ENCODE results near the gene TMEM151B. TPM values are rescaled to one million over a fixed set of nuclear protein-coding genes. Genes with fewer than 3 reads are reported as not detected.

The TMEM151B gene
- total RNA-seq, 1 donor from 2014 or later = 0.13 TPM

DNA sequence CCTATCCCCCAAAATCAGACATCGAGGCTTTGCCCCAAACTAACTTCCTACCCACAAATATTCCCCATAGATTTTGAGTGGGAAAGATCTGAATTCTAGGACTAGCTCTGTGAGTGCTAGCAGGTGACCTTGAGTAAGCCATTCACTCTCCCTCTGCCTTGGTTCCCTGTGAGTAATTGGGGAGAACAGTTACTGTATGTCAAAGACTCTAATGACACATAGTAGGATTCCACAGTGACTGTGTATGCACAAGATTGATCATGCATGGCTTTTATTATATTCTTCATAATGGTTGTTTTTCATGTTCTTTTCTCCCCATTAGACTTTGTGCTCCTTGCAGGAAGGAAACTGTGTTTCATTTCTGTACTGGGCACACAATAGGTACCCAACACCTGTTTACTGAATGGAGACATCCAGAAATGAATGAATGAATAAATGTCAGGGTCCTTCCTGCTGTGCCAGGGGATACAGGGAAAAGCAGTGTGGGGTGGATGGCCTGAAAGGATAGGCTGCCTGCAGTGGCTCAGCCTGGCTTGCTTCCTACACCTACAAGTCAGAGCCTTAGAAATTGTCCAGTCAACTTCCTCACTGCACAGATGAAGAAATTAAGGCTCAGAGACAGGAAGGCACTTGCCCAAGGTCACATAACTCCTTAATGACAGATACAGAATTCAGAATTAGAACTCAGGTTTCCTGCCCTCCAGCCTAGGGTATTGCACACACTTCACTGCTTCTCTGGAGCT, 901 bp upstream of the TMEM151B start:
- Mint-ChIP-seq H3K27ac (peak overlapping the region; percentile 67), H3K27me3 (ENCODE audit: insufficient read depth, low read depth) (peaks cover 6% of the 10 kb centered on the region), H3K9me3 (no peaks in the 10 kb centered on the region), H3K36me3 (peaks cover 2% of the 10 kb centered on the region), H3K4me1 (peaks cover 55% of the 10 kb centered on the region), H3K4me3 (peak overlapping the region; percentile 89)
- H3K4me2 ChIP-seq = peak overlapping the region; percentile 91
- no peak overlapping the region for H3K4me3 ChIP-seq
- no peaks in the 10 kb centered on the region for H3K9me3 ChIP-seq (ENCODE audit: low read depth)
- peaks cover 34% of the 10 kb centered on the region for H3K4me1 ChIP-seq
- peaks cover 28% of the 10 kb centered on the region for H3F3A ChIP-seq (ENCODE audit: low read depth)
- TF ChIP-seq EZH2phosphoT487 (IDR thresholded peaks at IDR 0.05) (no peak), EZH2 (IDR thresholded peaks at IDR 0.05) (no peak)
- TF ChIP-seq, protein P1, sequence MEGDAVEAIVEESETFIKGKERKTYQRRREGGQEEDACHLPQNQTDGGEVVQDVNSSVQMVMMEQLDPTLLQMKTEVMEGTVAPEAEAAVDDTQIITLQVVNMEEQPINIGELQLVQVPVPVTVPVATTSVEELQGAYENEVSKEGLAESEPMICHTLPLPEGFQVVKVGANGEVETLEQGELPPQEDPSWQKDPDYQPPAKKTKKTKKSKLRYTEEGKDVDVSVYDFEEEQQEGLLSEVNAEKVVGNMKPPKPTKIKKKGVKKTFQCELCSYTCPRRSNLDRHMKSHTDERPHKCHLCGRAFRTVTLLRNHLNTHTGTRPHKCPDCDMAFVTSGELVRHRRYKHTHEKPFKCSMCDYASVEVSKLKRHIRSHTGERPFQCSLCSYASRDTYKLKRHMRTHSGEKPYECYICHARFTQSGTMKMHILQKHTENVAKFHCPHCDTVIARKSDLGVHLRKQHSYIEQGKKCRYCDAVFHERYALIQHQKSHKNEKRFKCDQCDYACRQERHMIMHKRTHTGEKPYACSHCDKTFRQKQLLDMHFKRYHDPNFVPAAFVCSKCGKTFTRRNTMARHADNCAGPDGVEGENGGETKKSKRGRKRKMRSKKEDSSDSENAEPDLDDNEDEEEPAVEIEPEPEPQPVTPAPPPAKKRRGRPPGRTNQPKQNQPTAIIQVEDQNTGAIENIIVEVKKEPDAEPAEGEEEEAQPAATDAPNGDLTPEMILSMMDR (IDR thresholded peaks at IDR 0.05) = no peak
- H3K79me2 ChIP-seq (ENCODE audit: low read depth) = peaks cover 6% of the 10 kb centered on the region
- DNase-seq (ENCODE audit: low spot score) = no peak
- no peak overlapping the region for H3K9ac ChIP-seq
- no peak overlapping the region for H2AFZ ChIP-seq (replicated peaks)
- H3K36me3 ChIP-seq = no peaks in the 10 kb centered on the region
- H3K27ac ChIP-seq = no peak overlapping the region
- H3K27me3 ChIP-seq = peaks cover 20% of the 10 kb centered on the region
- peaks cover 3% of the 10 kb centered on the region for H4K20me1 ChIP-seq (ENCODE audit: low read depth)

DNA sequence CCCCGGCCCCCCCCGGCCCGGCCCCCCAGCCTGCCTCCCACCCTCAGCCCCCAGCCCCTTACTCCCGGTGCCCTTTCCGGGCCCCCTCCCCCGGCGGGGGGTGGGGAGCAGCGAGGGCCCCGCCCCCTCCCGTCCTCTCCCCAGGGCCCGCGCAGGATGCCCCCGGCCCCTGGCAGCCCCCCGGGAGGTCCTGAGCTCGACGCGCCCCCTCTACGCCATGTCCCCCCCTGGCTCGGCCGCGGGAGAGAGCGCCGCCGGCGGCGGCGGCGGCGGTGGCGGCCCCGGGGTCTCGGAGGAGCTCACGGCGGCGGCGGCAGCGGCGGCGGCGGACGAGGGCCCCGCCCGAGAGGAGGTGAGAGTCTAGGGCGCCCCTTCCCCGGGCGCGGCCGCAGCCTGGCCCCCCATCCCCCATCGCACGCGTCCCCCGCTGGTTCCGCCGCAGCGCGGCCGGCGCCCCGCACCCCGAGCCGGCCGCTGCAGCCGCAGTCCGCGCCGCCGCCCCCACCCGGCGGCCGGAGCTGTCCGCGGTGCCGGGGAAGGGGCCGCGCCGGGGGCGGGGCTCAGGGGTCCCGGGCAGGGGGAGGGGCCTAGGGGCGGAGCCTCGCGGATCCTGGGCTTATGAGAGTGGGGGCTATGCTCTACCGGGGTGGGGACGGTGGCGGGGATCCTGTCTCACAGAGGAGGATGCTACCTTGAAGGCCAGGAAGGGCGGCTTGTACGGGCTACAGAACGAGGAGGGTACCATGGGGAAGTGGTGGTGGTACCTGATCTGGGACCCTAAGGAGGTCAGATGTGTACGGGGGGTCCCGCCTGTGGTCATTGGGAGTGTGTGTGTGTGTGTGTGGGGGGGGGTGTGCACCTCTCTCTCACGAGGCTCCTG, 516 bp downstream of the TMEM151B start:
- peak; percentile 90 for DNase-seq (ENCODE audit: low spot score)
- Histone ChIP-seq H3K9ac (no peak overlapping the region), H2AFZ (replicated peaks) (no peak overlapping the region), H3K27me3 (peaks cover 31% of the 10 kb centered on the region), H3K79me2 (ENCODE audit: low read depth) (no peaks in the 10 kb centered on the region), H3K27ac (no peak overlapping the region), H4K20me1 (ENCODE audit: low read depth) (no peaks in the 10 kb centered on the region), H3K36me3 (no peaks in the 10 kb centered on the region), H3K4me3 (peak overlapping the region; percentile 64), H3K9me3 (ENCODE audit: low read depth) (no peaks in the 10 kb centered on the region), H3K4me1 (peaks cover 30% of the 10 kb centered on the region), H3F3A (ENCODE audit: low read depth) (peaks cover 28% of the 10 kb centered on the region), H3K4me2 (peak overlapping the region; percentile 91)
- no peak overlapping the region for H3K27ac Mint-ChIP-seq
- peaks cover 51% of the 10 kb centered on the region for H3K4me1 Mint-ChIP-seq
- H3K36me3 Mint-ChIP-seq = peaks cover 5% of the 10 kb centered on the region
- peaks cover 11% of the 10 kb centered on the region for H3K27me3 Mint-ChIP-seq (ENCODE audit: insufficient read depth, low read depth)
- H3K4me3 Mint-ChIP-seq = peak overlapping the region; percentile 89
- H3K9me3 Mint-ChIP-seq = no peaks in the 10 kb centered on the region
- TF ChIP-seq, protein P1 (IDR thresholded peaks at IDR 0.05) = peak; percentile 12
- TF ChIP-seq EZH2 (IDR thresholded peaks at IDR 0.05) = no peak
- TF ChIP-seq EZH2phosphoT487 (IDR thresholded peaks at IDR 0.05) = no peak

DNA sequence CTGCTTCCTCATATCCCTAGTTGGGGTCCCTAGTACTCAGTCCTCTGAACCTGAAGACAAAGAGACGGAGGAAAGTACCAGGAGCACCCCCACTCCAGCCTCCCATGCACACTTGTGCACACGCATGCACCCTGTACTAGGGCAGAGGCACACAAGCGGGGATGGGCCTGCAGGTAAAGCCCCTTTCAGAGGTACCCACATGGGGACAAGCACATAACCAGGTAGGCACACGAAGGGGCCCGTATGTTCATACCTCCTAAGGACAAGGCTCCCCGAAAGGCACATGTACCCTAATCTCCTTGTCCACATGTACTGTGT, 1.1 kb downstream of the TMEM151B start:
- Histone ChIP-seq H2AFZ (replicated peaks) (no peak overlapping the region), H3K9me3 (ENCODE audit: low read depth) (no peaks in the 10 kb centered on the region), H3K4me3 (no peak overlapping the region), H3K36me3 (no peaks in the 10 kb centered on the region), H3K27ac (no peak overlapping the region), H3K79me2 (ENCODE audit: low read depth) (no peaks in the 10 kb centered on the region), H4K20me1 (ENCODE audit: low read depth) (no peaks in the 10 kb centered on the region), H3K27me3 (peaks cover 37% of the 10 kb centered on the region), H3K4me2 (peak overlapping the region; percentile 58), H3F3A (ENCODE audit: low read depth) (peaks cover 28% of the 10 kb centered on the region), H3K9ac (no peak overlapping the region), H3K4me1 (peaks cover 30% of the 10 kb centered on the region)
- Mint-ChIP-seq H3K9me3 (no peaks in the 10 kb centered on the region), H3K27me3 (ENCODE audit: insufficient read depth, low read depth) (peaks cover 11% of the 10 kb centered on the region), H3K36me3 (peaks cover 5% of the 10 kb centered on the region), H3K27ac (peak overlapping the region; percentile 40), H3K4me1 (peaks cover 46% of the 10 kb centered on the region), H3K4me3 (peak overlapping the region; percentile 89)
- TF ChIP-seq EZH2 (IDR thresholded peaks at IDR 0.05) (no peak), EZH2phosphoT487 (IDR thresholded peaks at IDR 0.05) (no peak)
- TF ChIP-seq, protein P1 (IDR thresholded peaks at IDR 0.05) = no peak
- DNase-seq (ENCODE audit: low spot score) = no peak
